DMS153 (cell line): ENCODE results near the gene POLG.

Source experiments
- DNase-seq: peaks from one replicate; lab custom pipeline; 2025; lab: John Stamatoyannopoulos, UW

POLG gene

GRCh38 chr15:89326316-89326715, 8.3 kb downstream of the POLG start:
- no peak for DNase-seq

GRCh38 chr15:89325039-89325803, 9.4 kb downstream of the POLG start:
- DNase-seq, result no peak

- DNase-seq, result no peak
Observed at GRCh38 chr15:89323825-89324224, 10.8 kb downstream of the POLG start.

GRCh38 chr15:89322822-89323221, 11.8 kb downstream of the POLG start:
- DNase-seq, result no peak

- no peak for DNase-seq
Observed at GRCh38 chr15:89321521-89322410, 12.9 kb downstream of the POLG start.

- no peak for DNase-seq
Observed at GRCh38 chr15:89320200-89320599, 14.4 kb downstream of the POLG start.

- DNase-seq, result no peak
Observed at GRCh38 chr15:89319678-89320077, 14.9 kb downstream of the POLG start.

GRCh38 chr15:89317186-89317720, 17.4 kb downstream of the POLG start:
- no peak for DNase-seq

GRCh38 chr15:89316504-89316903, 18.1 kb downstream of the POLG start:
- DNase-seq, result no peak

GRCh38 chr15:89315375-89315929, 19.2 kb downstream of the POLG start:
- DNase-seq, result no peak

- DNase-seq, result no peak
Observed at GRCh38 chr15:89309993-89310392, 24.6 kb downstream of the POLG start.

- DNase-seq, result no peak
Observed at GRCh38 chr15:89308236-89308635, 26.4 kb downstream of the POLG start.

- no peak for DNase-seq
Observed at GRCh38 chr15:89307791-89308190, 26.8 kb downstream of the POLG start.

- DNase-seq, result no peak
Observed at GRCh38 chr15:89307046-89307587, 27.5 kb downstream of the POLG start.

- DNase-seq, result no peak
Observed at GRCh38 chr15:89305395-89305794, 29.2 kb downstream of the POLG start.

GRCh38 chr15:89303986-89304385, 30.6 kb downstream of the POLG start:
- no peak for DNase-seq

- DNase-seq, result no peak
Observed at GRCh38 chr15:89301304-89302089, 33.1 kb downstream of the POLG start.

- DNase-seq, result no peak
Observed at GRCh38 chr15:89299896-89300295, 34.7 kb downstream of the POLG start.

GRCh38 chr15:89293012-89293411, 41.6 kb downstream of the POLG start:
- no peak for DNase-seq

GRCh38 chr15:89291934-89292438, 42.6 kb downstream of the POLG start:
- no peak for DNase-seq

- no peak for DNase-seq
Observed at GRCh38 chr15:89283201-89283600, 51.4 kb downstream of the POLG start.
